Measurements from ENCODE around the gene STK39.

STK39 gene

DNA sequence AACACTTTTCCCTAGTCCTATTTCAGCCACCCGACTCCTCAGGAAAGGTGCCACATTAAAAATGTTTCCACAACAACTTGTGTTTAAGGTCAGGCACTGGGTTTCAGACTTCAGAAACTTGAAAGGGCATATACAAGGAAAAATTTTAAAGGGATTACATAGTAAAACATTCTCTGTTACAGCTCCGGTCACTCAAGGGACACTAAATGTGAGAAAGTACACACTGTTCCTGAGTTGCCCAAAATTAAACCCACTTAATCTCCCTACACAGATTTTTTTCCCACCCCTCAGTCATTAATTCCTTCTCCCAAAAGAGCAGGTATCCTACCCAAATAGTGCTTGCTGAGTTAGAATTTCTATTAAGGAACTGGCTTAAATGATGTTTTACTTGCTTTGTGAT lies 14.2 kb downstream of the STK39 start:
- Histone ChIP-seq H3K4ac (ENCODE audit: low read depth, low read length) (no peak overlapping the region), H2BK120ac (ENCODE audit: insufficient read depth, low read length, poor library complexity) (no peak overlapping the region), H2AFZ (ENCODE audit: insufficient read depth, low read length, poor library complexity) (no peak overlapping the region), H2BK12ac (ENCODE audit: low read length) (no peak overlapping the region), H3K79me1 (ENCODE audit: low read length) (no peaks in the 10 kb centered on the region), H3K4me3 (ENCODE audit: low read depth, low read length) (no peak overlapping the region), H3K36me3 (ENCODE audit: control insufficient read depth in 1 of 2, insufficient read depth in 2 of 2, low read length in 2 of 2) (no peaks in the 10 kb centered on the region), H3K23ac (ENCODE audit: low read length) (no peak overlapping the region), H3K27me3 (ENCODE audit: insufficient read depth, low read length) (no peaks in the 10 kb centered on the region), H2AK5ac (ENCODE audit: low read length) (no peak overlapping the region), H3K14ac (ENCODE audit: low read length) (no peak overlapping the region), H3K4me2 (ENCODE audit: low read length) (no peak overlapping the region), H4K12ac (ENCODE audit: low read depth, low read length) (no peak overlapping the region), H3K18ac (ENCODE audit: low read length) (no peak overlapping the region), H3K27ac (ENCODE audit: low read depth, low read length) (no peak overlapping the region), H4K8ac (ENCODE audit: low read depth, low read length) (no peak overlapping the region), H4K91ac (ENCODE audit: low read depth, low read length) (no peak overlapping the region), H3K9me3 (ENCODE audit: insufficient read depth, low read depth, low read length) (no peaks in the 10 kb centered on the region), H3K79me2 (ENCODE audit: control insufficient read depth, insufficient read depth, low read length, poor library complexity) (no peaks in the 10 kb centered on the region), H3K4me1 (ENCODE audit: control insufficient read depth in 1 of 2, insufficient read depth in 2 of 2, low read length in 2 of 2) (no peaks in the 10 kb centered on the region), H3K9ac (ENCODE audit: low read length) (no peak overlapping the region), H2BK5ac (ENCODE audit: low read depth, low read length, poor library complexity) (no peak overlapping the region)
- WGBS (ENCODE audit: extremely low coverage, insufficient coverage, insufficient read length): no CpG with 5 or more reads among the region's 2 CpGs
- DNase-seq: no peak

DNA sequence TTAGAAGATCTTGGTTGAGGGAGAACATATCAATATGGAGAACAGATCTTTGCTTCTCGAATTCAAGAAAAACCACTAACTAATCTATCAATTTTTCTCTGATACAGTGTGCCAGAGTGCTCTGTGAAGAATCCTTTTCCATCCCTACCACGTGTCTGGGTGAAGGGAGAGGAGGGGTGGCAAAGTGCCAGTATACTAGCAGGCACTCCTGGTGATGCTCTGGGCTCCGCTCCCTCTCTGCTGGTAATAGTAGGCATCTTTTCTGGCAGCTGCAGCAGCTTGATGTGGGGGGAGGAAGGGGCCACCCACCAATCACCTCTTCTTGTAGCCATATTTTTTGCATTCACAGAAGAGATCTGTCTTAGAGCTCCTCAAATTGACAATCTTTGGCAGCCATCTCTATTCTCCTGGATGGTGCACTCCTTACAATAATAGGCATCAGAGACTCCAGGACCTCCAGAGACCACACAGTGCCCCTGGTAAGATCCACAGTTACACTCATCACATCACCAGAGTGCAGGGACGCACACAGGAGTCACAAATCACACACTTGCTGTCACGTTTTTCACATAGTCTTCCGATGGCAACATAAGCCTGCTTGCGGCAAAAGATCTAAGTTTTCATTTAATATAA lies 15.7 kb downstream of the STK39 start:
- H3K4ac ChIP-seq (ENCODE audit: low read depth, low read length): no peak overlapping the region
- no peak overlapping the region for H2AFZ ChIP-seq (ENCODE audit: insufficient read depth, low read length, poor library complexity)
- H3K27me3 ChIP-seq (ENCODE audit: insufficient read depth, low read length): no peaks in the 10 kb centered on the region
- H3K14ac ChIP-seq (ENCODE audit: low read length): no peak overlapping the region
- no peaks in the 10 kb centered on the region for H3K79me1 ChIP-seq (ENCODE audit: low read length)
- H3K79me2 ChIP-seq (ENCODE audit: control insufficient read depth, insufficient read depth, low read length, poor library complexity): no peaks in the 10 kb centered on the region
- H3K9ac ChIP-seq (ENCODE audit: low read length): no peak overlapping the region
- H2BK5ac ChIP-seq (ENCODE audit: low read depth, low read length, poor library complexity): no peak overlapping the region
- no peak overlapping the region for H2BK120ac ChIP-seq (ENCODE audit: insufficient read depth, low read length, poor library complexity)
- no peak overlapping the region for H4K12ac ChIP-seq (ENCODE audit: low read depth, low read length)
- no peak overlapping the region for H3K4me3 ChIP-seq (ENCODE audit: low read depth, low read length)
- no peak overlapping the region for H2AK5ac ChIP-seq (ENCODE audit: low read length)
- no peaks in the 10 kb centered on the region for H3K4me1 ChIP-seq (ENCODE audit: control insufficient read depth in 1 of 2, insufficient read depth in 2 of 2, low read length in 2 of 2)
- H3K4me2 ChIP-seq (ENCODE audit: low read length): no peak overlapping the region
- H3K9me3 ChIP-seq (ENCODE audit: insufficient read depth, low read depth, low read length): no peaks in the 10 kb centered on the region
- no peak overlapping the region for H4K8ac ChIP-seq (ENCODE audit: low read depth, low read length)
- no peaks in the 10 kb centered on the region for H3K36me3 ChIP-seq (ENCODE audit: control insufficient read depth in 1 of 2, insufficient read depth in 2 of 2, low read length in 2 of 2)
- H2BK12ac ChIP-seq (ENCODE audit: low read length): no peak overlapping the region
- WGBS (ENCODE audit: extremely low coverage, insufficient coverage, insufficient read length): no CpG with 5 or more reads among the region's 7 CpGs
- no peak overlapping the region for H3K23ac ChIP-seq (ENCODE audit: low read length)
- H3K27ac ChIP-seq (ENCODE audit: low read depth, low read length): no peak overlapping the region
- no peak overlapping the region for H3K18ac ChIP-seq (ENCODE audit: low read length)
- H4K91ac ChIP-seq (ENCODE audit: low read depth, low read length): no peak overlapping the region
- DNase-seq: no peak

DNA sequence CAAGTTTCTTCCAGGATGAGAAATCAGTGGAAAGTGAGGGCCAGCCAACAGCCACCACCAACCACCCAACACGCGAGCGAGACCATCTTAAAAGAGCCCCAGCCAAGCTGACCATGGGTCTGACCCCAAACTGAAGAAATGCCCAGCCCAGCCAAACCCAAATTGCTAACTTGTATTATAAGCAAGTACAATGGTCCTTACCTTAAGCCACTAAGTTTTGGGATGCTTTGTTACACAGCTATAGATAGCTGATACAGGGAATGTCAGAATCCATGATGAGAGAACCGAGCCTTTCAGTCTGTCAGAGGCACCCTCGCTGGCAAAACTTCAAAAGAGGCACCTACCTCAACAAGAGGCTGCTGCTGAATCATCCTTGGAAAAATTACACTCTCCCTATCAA lies 17.0 kb downstream of the STK39 start:
- no peak overlapping the region for H2AK5ac ChIP-seq (ENCODE audit: low read length)
- H3K18ac ChIP-seq (ENCODE audit: low read length): no peak overlapping the region
- no peaks in the 10 kb centered on the region for H3K9me3 ChIP-seq (ENCODE audit: insufficient read depth, low read depth, low read length)
- WGBS (ENCODE audit: extremely low coverage, insufficient coverage, insufficient read length): no CpG with 5 or more reads among the region's 5 CpGs
- H3K23ac ChIP-seq (ENCODE audit: low read length): no peak overlapping the region
- H3K79me2 ChIP-seq (ENCODE audit: control insufficient read depth, insufficient read depth, low read length, poor library complexity): no peaks in the 10 kb centered on the region
- H3K9ac ChIP-seq (ENCODE audit: low read length): no peak overlapping the region
- no peak overlapping the region for H2AFZ ChIP-seq (ENCODE audit: insufficient read depth, low read length, poor library complexity)
- no peak overlapping the region for H3K27ac ChIP-seq (ENCODE audit: low read depth, low read length)
- no peak overlapping the region for H3K4me2 ChIP-seq (ENCODE audit: low read length)
- no peak for DNase-seq
- H4K91ac ChIP-seq (ENCODE audit: low read depth, low read length): no peak overlapping the region
- H3K4me3 ChIP-seq (ENCODE audit: low read depth, low read length): no peak overlapping the region
- H3K14ac ChIP-seq (ENCODE audit: low read length): no peak overlapping the region
- H4K8ac ChIP-seq (ENCODE audit: low read depth, low read length): no peak overlapping the region
- H2BK12ac ChIP-seq (ENCODE audit: low read length): no peak overlapping the region
- H3K4me1 ChIP-seq (ENCODE audit: control insufficient read depth in 1 of 2, insufficient read depth in 2 of 2, low read length in 2 of 2): no peaks in the 10 kb centered on the region
- H3K79me1 ChIP-seq (ENCODE audit: low read length): no peaks in the 10 kb centered on the region
- no peaks in the 10 kb centered on the region for H3K27me3 ChIP-seq (ENCODE audit: insufficient read depth, low read length)
- no peak overlapping the region for H3K4ac ChIP-seq (ENCODE audit: low read depth, low read length)
- H2BK120ac ChIP-seq (ENCODE audit: insufficient read depth, low read length, poor library complexity): no peak overlapping the region
- no peaks in the 10 kb centered on the region for H3K36me3 ChIP-seq (ENCODE audit: control insufficient read depth in 1 of 2, insufficient read depth in 2 of 2, low read length in 2 of 2)
- H2BK5ac ChIP-seq (ENCODE audit: low read depth, low read length, poor library complexity): no peak overlapping the region
- H4K12ac ChIP-seq (ENCODE audit: low read depth, low read length): no peak overlapping the region

DNA sequence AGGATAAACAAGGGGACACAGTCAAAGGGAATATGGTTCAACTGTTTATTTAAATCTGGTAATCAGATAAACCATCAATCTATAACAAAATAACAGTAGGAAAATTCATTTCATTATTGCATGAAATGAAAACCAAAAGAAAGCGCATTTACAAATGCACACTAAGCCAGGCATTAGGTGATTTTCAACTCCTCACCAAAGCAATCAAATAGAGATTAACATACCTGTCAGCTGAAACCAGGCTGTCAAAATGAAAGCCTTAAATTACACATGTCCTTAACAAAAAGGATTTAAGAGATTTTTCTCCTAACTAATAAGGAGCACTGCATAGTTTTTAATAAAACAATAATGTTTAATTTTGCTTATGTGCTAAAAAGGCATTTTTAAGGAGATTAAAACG lies 23.0 kb downstream of the STK39 start:
- DNase-seq: no peak
- Histone ChIP-seq H3K27ac (ENCODE audit: low read depth, low read length) (no peak overlapping the region), H3K79me1 (ENCODE audit: low read length) (no peaks in the 10 kb centered on the region), H3K9ac (ENCODE audit: low read length) (no peak overlapping the region), H3K23ac (ENCODE audit: low read length) (no peak overlapping the region), H3K9me3 (ENCODE audit: insufficient read depth, low read depth, low read length) (no peaks in the 10 kb centered on the region), H3K14ac (ENCODE audit: low read length) (no peak overlapping the region), H3K4me3 (ENCODE audit: low read depth, low read length) (no peak overlapping the region), H2BK120ac (ENCODE audit: insufficient read depth, low read length, poor library complexity) (no peak overlapping the region), H3K79me2 (ENCODE audit: control insufficient read depth, insufficient read depth, low read length, poor library complexity) (no peaks in the 10 kb centered on the region), H3K4ac (ENCODE audit: low read depth, low read length) (no peak overlapping the region), H4K12ac (ENCODE audit: low read depth, low read length) (no peak overlapping the region), H3K18ac (ENCODE audit: low read length) (no peak overlapping the region), H2AFZ (ENCODE audit: insufficient read depth, low read length, poor library complexity) (no peak overlapping the region), H3K4me2 (ENCODE audit: low read length) (no peak overlapping the region), H2AK5ac (ENCODE audit: low read length) (no peak overlapping the region), H3K4me1 (ENCODE audit: control insufficient read depth in 1 of 2, insufficient read depth in 2 of 2, low read length in 2 of 2) (no peaks in the 10 kb centered on the region), H3K27me3 (ENCODE audit: insufficient read depth, low read length) (no peaks in the 10 kb centered on the region), H2BK5ac (ENCODE audit: low read depth, low read length, poor library complexity) (no peak overlapping the region), H4K91ac (ENCODE audit: low read depth, low read length) (no peak overlapping the region), H4K8ac (ENCODE audit: low read depth, low read length) (no peak overlapping the region), H3K36me3 (ENCODE audit: control insufficient read depth in 1 of 2, insufficient read depth in 2 of 2, low read length in 2 of 2) (no peaks in the 10 kb centered on the region), H2BK12ac (ENCODE audit: low read length) (no peak overlapping the region)
- WGBS (ENCODE audit: extremely low coverage, insufficient coverage, insufficient read length): no CpG with 5 or more reads among the region's 2 CpGs

Data from trophoblast cell (in vitro differentiated cells and primary cell).